ENCODE results near the gene PRRT4. TPM values are rescaled to one million over a fixed set of nuclear protein-coding genes. Genes with fewer than 3 reads are reported as not detected.

The PRRT4 gene
- total and polyA plus RNA-seq, 2 of the 13 experiments (the other 11 are each of a cell fraction or from before 2014, with no cell fraction given), result not detected

- DNase-seq (ENCODE audit: low spot score) (no peak), FAIRE-seq (no peak), ATAC-seq (no peak)
- CTCF ChIA-PET (ENCODE audit: low intra/inter-chr PET ratio, low total read pairs), result no interaction called here
- POLR2A ChIA-PET, result no interaction called here
- Histone ChIP-seq H3K4me1 (ENCODE audit: insufficient read depth, low read length) (peaks cover 21% of the 10 kb centered on the region; the same call in 1 of the 2 replicates), H3K27me3 (ENCODE audit: control insufficient read depth in 1 of 2, insufficient read depth in 2 of 2, low read length in 2 of 2) (peaks cover 2 to 16% of the 10 kb centered on the region in 2 experiments; a peak in 3 of 5 replicates), H3K4me2 (ENCODE audit: low read depth, low read length) (no peak overlapping the region), H3K9ac (ENCODE audit: insufficient read depth, low read depth, low read length) (no peak overlapping the region), H3K9me3 (ENCODE audit: low read length) (no peaks in the 10 kb centered on the region), H3K4me3 (replicated peaks in 1 of 3; ENCODE audit: insufficient read depth in 1 of 3, low read depth in 2 of 3, low read length in 3 of 3) (no peak overlapping the region), H2AFZ (ENCODE audit: low read length) (no peak overlapping the region), H3K27ac (ENCODE audit: extremely low read length, insufficient read depth, low read length) (no peak overlapping the region), H4K20me1 (ENCODE audit: insufficient read depth, low read length) (0 out of 2 replicates have a peak, but pooled peaks cover 2% of the 10 kb centered on the region), H3K36me3 (replicated peaks in 1 of 2; ENCODE audit: control insufficient read depth in 1 of 2, insufficient read depth in 2 of 2, low read length in 2 of 2) (no peaks in the 10 kb centered on the region), H3K79me2 (ENCODE audit: insufficient read depth, low read length) (no peaks in the 10 kb centered on the region)
- BruUV-seq (replicated peaks), result no TSS peak
- in situ Hi-C loops (cut with HindIII; ENCODE audit: extremely low pct_ligation_motif_present, low pct_unique_long_range_greater_than_20kb), result loop anchor here (5.0 kb wide), 1 partner anchor 37 kb away; no protein-coding TSS in a partner anchor
- WGBS (ENCODE audit: low lambda C conversion rate), result 45% methylated on average over 6 of the region's 7 CpGs
- intact Hi-C loops (cut with micrococcal nuclease; ENCODE audit: unreplicated experiment), result no loop called here
- TF ChIP-seq ATF6 (CRISPR knock-in tag; conservative IDR thresholded peaks at IDR 0.05) (no peak), SYNCRIP (IDR thresholded peaks at IDR 0.05; ENCODE audit: insufficient read depth, low read depth, low read length) (no peak)
Measured at GRCh38 chr7:128384726-128385125, 23.2 kb upstream of the PRRT4 start.

- BruUV-seq (replicated peaks), result no TSS peak
- H3K9ac ChIP-seq (ENCODE audit: insufficient read depth, low read depth, low read length), result no peak overlapping the region
- ChIA-PET POLR2A (no interaction called here), CTCF (ENCODE audit: low intra/inter-chr PET ratio, low total read pairs) (no interaction called here)
- H2AFZ ChIP-seq (ENCODE audit: low read length), result no peak overlapping the region
- no peak overlapping the region for H3K4me3 ChIP-seq (replicated peaks in 1 of 3; ENCODE audit: insufficient read depth in 1 of 3, low read depth in 2 of 3, low read length in 3 of 3)
- H3K4me1 ChIP-seq (ENCODE audit: insufficient read depth, low read length), result peaks cover 21% of the 10 kb centered on the region; the same call in 1 of the 2 replicates
- peaks cover 2 to 19% of the 10 kb centered on the region in 2 experiments; a peak in 3 of 5 replicates for H3K27me3 ChIP-seq (ENCODE audit: control insufficient read depth in 1 of 2, insufficient read depth in 2 of 2, low read length in 2 of 2)
- intact Hi-C loops (cut with micrococcal nuclease; ENCODE audit: unreplicated experiment), result no loop called here
- DNase-seq (ENCODE audit: low spot score) (no peak), FAIRE-seq (no peak), ATAC-seq (no peak)
- H3K36me3 ChIP-seq (replicated peaks in 1 of 2; ENCODE audit: control insufficient read depth in 1 of 2, insufficient read depth in 2 of 2, low read length in 2 of 2), result no peaks in the 10 kb centered on the region
- 22% methylated on average over 3 of the region's 3 CpGs for WGBS (ENCODE audit: low lambda C conversion rate)
- no peaks in the 10 kb centered on the region for H3K9me3 ChIP-seq (ENCODE audit: low read length)
- in situ Hi-C loops (cut with HindIII; ENCODE audit: extremely low pct_ligation_motif_present, low pct_unique_long_range_greater_than_20kb), result loop anchor here (5.0 kb wide), 1 partner anchor 36 kb away; no protein-coding TSS in a partner anchor
- no peaks in the 10 kb centered on the region for H3K79me2 ChIP-seq (ENCODE audit: insufficient read depth, low read length)
- 0 out of 2 replicates have a peak, but pooled peaks cover 2% of the 10 kb centered on the region for H4K20me1 ChIP-seq (ENCODE audit: insufficient read depth, low read length)
- TF ChIP-seq ZNF766 (CRISPR knock-in tag; IDR thresholded peaks at IDR 0.05; ENCODE audit: borderline replicate concordance), result no peak
- peak; percentile 46; the same call in 1 of the 2 replicates for TF ChIP-seq ZNF12 (CRISPR knock-in tag; IDR thresholded peaks at IDR 0.05)
- no peak for TF ChIP-seq ZBTB38 (CRISPR knock-in tag; IDR thresholded peaks at IDR 0.05)
- no peak overlapping the region for H3K27ac ChIP-seq (ENCODE audit: extremely low read length, insufficient read depth, low read length)
- H3K4me2 ChIP-seq (ENCODE audit: low read depth, low read length), result no peak overlapping the region
Measured at GRCh38 chr7:128383776-128384175, 22.3 kb upstream of the PRRT4 start.

Measured in HepG2 (cell line).